ENCODE measurements around the gene COL8A2.

The COL8A2 gene

GRCh38 chr1:36053978-36054377, 71.0 kb downstream of the COL8A2 start:
- no peak for TF ChIP-seq FOXP2 (optimal IDR thresholded peaks at IDR 0.05; ENCODE audit: borderline replicate concordance, extremely low read depth, extremely low read length, insufficient read depth)
- TF ChIP-seq SIN3A (IDR thresholded peaks at IDR 0.05; ENCODE audit: borderline replicate concordance, insufficient read depth, low read length): no peak
- TF ChIP-seq POLR2AphosphoS5 (IDR thresholded peaks at IDR 0.05; ENCODE audit: low read depth, low read length): no peak
- no peak for TF ChIP-seq REST (IDR thresholded peaks at IDR 0.05; ENCODE audit: insufficient read depth in 1 of 2, low read depth in 2 of 2, low read length in 2 of 2)
- no peak for TF ChIP-seq TAF1 (IDR thresholded peaks at IDR 0.05; ENCODE audit: borderline replicate concordance, insufficient read depth, low read length)

- TF ChIP-seq SIN3A (IDR thresholded peaks at IDR 0.05; ENCODE audit: borderline replicate concordance, insufficient read depth, low read length) (no peak), FOXP2 (optimal IDR thresholded peaks at IDR 0.05; ENCODE audit: borderline replicate concordance, extremely low read depth, extremely low read length, insufficient read depth) (no peak), POLR2AphosphoS5 (IDR thresholded peaks at IDR 0.05; ENCODE audit: low read depth, low read length) (no peak), REST (IDR thresholded peaks at IDR 0.05; ENCODE audit: insufficient read depth in 1 of 2, low read depth in 2 of 2, low read length in 2 of 2) (no peak), TAF1 (IDR thresholded peaks at IDR 0.05; ENCODE audit: borderline replicate concordance, insufficient read depth, low read length) (no peak)
Measured at GRCh38 chr1:36051821-36052220, 73.2 kb downstream of the COL8A2 start.
